Skin epidermis (tissue), 12 donors: ENCODE data around the gene BFSP2.

ENCODE experiments used
- H3K27ac ChIP-seq, 21 experiments: fragments of 200-600 bp; sonication (generic) in 11 of 21; one replicate each; pipeline ENCODE4 v1.5.0; 2020; ENCODE audit warnings: mild to moderate bottlenecking in 3 of 21, inconsistent platforms in 2 of 21, moderate library complexity in 2 of 21
- H3K4me3 ChIP-seq, 7 experiments: fragments of 200-600 bp; sonication (generic) in 2 of 7; one replicate each; pipeline ENCODE4 v1.5.0; 2020; ENCODE audit warnings: inconsistent platforms in 2 of 7, mild to moderate bottlenecking in 2 of 7, moderate library complexity in 1 of 7

Gene BFSP2

DNA sequence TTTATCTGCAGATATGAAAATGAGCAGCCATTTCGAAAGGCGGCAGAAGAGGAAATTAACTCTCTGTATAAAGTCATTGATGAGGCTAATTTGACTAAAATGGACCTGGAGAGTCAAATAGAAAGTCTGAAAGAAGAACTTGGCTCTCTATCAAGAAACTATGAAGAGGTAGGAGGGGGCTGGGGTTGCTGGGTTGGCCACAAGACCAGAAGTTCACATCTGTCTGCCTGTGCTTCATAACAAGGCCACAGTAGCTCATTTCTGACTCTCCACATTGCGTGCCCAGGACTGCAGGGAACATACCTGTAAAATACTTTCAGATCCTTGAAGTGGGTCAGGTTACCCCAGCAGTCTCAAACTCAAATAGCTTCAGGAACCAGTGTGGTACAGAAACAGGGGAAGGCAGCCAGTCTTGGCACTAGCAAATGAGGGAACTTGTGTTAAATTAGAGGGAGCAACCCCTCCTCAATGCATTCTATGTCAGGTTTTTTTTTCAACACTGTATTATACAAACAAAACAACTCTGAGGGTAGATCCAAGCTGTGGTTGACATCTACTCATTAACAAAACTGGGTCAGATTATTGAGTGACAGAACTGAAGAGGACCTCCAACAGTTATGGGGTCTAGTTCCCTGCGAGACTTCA is 48.7 kb downstream of the BFSP2 start:
- H3K4me3 ChIP-seq: no peak overlapping the region
- H3K27ac ChIP-seq: peak overlapping the region in 5 of 21 experiments; percentile 30 to 80 (median 58)

DNA sequence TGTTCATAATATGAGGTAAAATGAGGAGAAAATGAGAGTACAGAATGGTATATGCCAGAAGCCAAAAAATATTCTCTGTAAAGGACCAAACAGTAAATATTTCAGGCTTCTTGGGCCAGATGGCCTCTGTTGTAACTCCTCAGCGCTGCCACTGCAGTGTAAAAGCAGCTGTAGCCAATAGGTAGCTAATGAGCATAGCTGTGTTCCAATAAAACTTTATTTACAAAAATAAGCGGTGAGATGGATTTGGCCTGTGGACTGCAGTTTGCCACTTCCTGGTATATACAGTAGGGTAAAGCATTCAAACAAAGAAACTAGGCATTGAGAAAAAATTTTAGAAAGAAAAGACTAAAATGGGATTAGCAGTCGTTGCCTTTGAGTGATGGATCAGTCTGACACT is 51.5 kb downstream of the BFSP2 start:
- Histone ChIP-seq H3K4me3 (no peak overlapping the region), H3K27ac (no peak overlapping the region)

DNA sequence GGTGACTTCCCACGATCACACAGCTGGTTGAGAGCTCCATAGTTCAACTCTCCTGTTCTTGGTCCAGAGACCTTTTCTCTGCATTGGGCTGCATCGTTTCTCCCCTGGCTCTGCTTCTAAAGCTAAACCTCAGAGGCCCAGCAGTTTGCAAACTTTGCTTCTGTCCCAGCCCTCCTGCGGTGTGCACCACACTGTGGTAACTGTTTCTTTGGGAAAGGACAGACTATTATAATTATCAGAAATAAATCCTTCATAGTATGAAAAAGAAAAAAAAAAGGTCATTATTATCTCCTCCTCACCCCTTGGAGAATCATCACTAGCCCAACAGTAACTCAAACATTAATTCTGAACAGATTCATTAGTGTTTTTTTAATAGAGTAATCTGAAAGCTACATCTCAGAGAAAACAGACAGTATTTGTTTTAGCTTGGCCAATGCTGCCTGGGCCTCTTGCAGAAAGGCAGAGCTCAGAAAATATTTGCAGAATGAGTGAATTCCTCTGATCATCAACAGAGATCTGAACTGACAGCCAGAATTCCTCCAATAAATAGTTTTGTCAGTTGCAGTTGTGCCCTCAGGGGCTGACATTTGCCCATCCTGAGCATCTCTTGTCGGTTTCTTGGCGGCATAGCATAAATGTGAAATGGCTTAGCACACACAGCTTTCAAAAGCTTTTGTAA is 52.9 kb downstream of the BFSP2 start:
- H3K27ac ChIP-seq: peak overlapping the region in 1 of 21 experiments; percentile 24
- H3K4me3 ChIP-seq: no peak overlapping the region

DNA sequence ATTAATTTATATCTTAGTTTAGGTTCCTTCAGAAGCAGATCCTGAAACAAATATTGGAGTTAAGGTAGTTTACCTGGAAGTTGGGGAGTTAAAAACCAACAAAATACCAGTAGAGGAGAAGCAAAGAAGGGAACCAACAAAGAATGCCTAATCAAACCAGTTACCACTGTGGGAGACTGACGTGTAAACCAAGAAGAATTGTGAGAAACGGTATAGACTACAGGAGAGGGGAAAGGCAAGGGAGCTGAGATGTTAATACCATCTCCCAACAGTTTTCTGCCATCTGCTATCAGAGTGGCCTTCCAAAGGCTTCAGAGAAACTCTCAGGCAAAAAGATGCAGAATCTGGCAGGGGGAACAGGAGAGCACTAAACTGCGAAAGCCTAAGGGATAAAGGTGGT is 53.5 kb downstream of the BFSP2 start:
- Histone ChIP-seq H3K4me3 (no peak overlapping the region), H3K27ac (no peak overlapping the region)

DNA sequence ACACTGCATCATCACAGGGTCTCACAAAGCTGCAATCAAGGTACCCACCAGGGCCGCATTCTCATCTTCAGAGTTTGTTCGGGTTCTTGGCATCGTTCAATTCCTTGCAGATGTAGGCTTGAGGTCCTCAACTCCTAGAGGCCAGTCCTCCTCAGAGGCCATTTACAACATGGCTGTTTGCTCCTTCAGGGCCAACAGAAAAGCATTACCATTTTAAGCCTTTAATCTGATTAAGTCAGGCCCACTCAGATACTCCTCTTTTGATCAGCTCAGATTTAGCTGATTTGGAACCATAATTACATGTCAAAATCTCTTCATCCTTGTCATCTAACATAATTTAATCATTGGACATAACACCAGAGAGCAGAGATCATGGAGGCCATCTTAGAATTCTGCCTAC is 55.4 kb downstream of the BFSP2 start:
- no peak overlapping the region for H3K4me3 ChIP-seq

DNA sequence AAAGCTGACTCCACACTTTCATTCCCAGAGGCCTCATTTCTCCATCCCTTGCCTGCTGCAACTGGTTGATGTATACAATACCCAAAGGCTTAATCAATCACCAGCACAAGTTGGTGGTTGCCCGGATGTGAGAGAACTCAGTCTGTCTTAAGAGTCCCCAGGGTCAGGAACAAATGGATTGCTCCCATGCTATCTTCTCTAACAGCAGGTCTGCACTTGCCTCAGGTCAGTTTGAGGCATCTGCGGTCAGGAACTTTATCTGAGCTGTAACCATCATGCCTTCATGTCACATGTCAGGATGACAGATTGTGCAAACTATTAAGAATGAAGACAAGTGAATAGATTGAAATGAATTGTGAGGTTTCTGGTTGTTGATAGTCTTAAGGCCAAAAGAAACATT is 56.1 kb downstream of the BFSP2 start:
- no peak overlapping the region for H3K27ac ChIP-seq
- no peak overlapping the region for H3K4me3 ChIP-seq

More for the DNA sequence above, 55.4 kb downstream of the BFSP2 start:
- no peak overlapping the region for H3K27ac ChIP-seq

DNA sequence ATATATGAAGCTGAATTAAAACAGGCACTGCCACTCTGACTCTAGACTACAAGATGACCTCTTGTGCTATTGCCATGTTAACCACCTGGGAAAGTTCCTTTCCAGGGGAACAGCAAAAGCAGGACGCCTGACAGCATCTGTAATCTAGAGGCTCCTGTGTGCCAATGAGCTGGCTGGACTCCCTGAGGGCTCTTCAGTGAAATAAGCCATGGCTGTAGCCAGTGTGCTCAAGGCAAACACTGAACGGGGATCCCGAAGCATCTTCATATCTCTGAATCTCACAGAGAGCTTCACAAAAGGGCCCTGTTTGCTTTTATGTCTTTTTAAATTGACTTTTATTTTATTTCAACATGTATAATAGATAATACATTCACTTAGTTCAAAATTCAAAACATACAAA is 57.2 kb downstream of the BFSP2 start:
- H3K4me3 ChIP-seq: no peak overlapping the region
- no peak overlapping the region for H3K27ac ChIP-seq

DNA sequence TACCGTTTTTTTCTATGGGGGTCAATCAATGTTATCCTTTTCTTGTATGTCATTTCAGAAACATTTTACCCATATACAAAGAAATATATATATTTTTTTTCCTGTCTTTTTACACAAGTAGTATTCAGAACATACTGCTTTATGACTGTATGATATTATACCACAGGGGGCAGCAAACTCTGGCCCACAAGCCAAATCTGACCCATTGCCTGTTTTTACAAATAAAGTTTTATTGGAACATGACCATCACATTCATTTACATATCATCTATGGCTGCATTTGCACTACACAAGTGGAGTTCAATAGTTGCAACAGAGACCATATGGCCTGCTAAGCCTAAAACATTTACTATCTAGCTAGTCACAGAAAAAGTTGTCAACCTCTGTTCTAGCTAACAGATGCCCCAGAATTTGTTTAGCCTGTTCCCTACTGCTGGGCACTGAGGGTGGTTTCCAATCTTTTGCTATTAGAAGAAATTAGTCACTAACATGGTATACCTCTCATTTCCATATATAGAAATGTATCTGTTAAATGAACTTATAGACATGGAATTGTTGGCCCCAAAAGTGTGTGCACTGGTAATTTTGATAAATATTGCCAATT is 57.7 kb downstream of the BFSP2 start:
- Histone ChIP-seq H3K4me3 (no peak overlapping the region), H3K27ac (no peak overlapping the region)

DNA sequence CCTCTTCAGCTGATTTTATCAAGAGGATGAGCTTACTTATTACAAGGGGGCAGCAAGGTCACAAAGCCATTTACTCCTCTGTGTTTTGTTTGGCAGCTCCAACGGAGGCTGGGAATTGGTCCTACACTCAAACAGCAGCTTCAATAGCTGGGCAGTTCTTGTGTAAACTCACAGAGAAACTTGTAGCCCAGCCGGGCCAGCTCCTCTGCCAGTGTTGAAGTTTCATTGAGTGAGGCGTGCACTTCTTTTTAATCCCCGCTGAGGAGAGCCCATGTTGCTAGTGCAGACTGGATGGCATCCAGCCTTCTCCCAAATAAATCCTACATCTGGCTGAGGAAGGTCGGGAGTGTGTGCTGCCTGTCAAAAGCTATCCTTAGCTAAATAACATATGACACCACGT is 59.5 kb downstream of the BFSP2 start:
- H3K27ac ChIP-seq: peak overlapping the region in 1 of 21 experiments; percentile 21

DNA sequence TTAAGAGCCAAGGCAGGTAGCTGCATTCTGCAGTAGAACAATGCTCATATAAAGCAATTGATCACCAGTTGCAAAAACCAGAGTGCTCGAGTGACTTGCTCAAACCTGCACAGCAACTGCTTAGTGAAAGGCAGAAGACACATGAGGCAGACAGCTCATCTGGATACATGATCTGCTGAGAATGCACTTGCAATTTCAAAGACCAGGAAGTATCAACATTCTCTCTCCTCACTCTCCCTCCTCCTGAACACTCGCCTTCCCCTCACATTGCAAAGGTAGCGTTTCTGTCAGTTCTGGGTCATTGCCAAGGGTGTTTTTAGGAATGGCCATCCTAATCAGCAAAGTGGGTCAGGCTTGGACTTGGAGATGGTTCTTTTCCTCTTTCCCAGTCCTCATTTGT is 61.0 kb downstream of the BFSP2 start:
- no peak overlapping the region for H3K4me3 ChIP-seq
- H3K27ac ChIP-seq: peak overlapping the region in 5 of 21 experiments; percentile 15 to 53 (median 43)

More for the DNA sequence above, 59.5 kb downstream of the BFSP2 start:
- H3K4me3 ChIP-seq: no peak overlapping the region

DNA sequence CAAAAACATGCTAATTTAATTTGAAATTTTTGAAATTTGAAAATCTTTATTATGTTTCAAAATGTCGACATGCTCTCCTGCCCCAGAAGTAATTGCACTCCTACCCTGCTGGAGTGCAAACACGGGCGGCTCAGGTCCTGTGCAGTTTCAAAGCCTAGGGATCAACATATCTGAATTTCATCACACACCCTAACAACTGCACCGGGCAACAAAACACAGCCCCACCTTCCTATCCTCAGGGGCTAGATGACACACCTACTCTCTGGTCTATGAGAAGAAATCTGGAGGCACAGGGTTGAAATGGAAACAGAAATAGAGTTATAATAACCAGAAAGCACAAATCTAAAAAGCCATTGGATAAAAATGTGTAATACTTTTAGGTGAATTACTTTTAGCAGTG is 61.4 kb downstream of the BFSP2 start:
- Histone ChIP-seq H3K4me3 (no peak overlapping the region), H3K27ac (peak overlapping the region in 5 of 21 experiments; percentile 37 to 54 (median 48))

DNA sequence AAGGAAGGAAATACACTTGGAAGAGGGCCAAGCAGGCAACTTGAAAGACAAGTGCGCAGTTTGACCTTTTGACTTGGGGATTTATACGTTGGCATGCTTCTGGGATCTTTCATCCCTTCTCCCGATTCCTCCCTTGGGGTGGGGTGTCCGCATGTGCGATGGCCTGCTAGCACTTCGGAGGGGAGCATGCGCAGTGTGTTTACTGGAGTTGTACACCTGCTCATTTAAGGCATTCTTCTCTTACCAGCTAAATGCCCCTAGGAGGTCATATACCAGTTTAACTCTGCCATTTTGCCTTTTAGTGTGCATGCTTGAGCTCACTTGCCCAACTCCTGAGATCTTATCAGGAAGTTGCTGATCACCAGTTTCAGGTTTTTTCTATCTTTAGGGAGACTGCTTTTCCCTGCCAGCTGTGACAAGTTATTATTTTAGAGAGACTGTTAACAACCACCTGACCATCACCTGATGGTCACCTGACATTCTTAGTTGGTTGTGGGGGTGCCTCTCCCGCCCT is 63.5 kb downstream of the BFSP2 start:
- Histone ChIP-seq H3K27ac (no peak overlapping the region), H3K4me3 (no peak overlapping the region)

DNA sequence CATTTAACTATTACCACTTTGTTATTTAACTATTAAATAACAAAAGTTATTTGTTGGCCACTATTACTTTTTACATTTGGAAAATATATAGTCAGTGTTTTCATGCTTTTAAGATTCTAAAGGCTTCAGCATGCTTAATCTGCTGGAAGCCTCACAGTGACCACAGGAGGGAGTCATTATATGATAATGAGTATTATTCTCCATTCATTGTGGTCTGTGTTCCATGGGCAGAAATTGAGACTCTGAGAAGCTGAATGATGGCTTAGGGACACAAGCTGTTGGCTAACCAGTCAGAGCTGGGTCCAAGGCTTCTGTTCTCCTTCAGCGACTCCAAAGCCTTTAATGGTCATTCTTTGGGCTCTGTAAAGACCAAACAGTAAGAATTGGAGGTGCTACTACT is 64.7 kb downstream of the BFSP2 start:
- Histone ChIP-seq H3K27ac (no peak overlapping the region), H3K4me3 (no peak overlapping the region)

DNA sequence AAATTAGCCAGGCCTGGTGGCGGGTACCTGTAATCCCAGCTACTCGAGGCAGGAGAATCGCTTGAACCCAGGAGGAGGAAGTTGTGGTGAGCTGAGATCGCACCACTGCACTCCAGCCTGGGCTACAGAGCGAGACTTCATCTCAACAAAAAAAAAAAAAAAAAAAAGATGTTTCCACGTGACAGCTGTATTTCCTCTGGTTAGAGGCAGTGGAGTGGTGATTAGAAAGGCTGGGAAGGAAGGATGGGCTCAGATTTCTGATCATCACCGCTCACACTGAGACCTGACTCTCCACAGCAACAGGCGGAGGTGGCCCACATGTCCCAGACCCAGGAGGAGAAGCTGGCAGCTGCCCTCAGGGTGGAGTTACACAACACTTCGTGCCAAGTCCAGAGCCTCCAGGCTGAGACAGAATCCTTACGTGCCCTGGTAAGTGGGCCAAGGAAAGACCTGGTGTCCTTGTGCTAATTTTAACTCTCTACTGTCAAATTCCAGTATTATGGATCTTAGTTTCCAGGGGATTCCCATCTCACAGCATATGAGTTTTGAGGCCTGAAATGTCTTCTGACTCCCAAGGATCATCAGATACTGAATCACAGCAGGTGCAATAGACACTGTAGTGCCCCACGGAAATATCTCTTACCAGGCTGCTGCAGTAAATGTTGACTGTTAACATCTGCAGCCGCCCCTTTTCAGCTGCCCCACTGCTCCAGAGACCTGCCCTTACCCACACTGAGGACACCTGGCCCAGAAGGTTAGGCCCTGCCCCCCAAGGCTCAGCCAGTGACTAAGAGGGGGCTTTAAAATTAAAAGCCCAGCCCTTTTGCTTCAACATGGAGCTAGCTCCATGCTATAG is 66.9 kb downstream of the BFSP2 start:
- Histone ChIP-seq H3K4me3 (no peak overlapping the region), H3K27ac (no peak overlapping the region)

DNA sequence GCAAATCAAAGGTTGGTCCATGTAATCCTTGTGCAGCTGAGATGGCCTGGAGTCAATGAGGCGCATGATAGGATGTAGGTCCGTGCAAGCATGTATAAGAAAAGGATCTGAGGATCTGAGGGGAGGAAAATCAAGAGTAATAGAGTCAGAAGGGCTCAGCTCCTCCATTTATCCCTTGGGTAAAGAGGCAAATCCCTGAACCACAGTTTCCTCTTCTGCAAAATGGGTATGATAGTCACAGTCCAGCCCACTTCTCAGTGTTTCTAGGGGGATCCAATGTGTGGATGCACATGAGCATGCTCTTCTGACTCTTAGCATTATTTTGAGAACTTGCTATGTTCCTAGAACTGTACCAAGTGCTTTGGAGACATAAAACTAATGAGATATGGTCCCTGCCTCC is 67.9 kb downstream of the BFSP2 start:
- no peak overlapping the region for H3K4me3 ChIP-seq
- no peak overlapping the region for H3K27ac ChIP-seq

DNA sequence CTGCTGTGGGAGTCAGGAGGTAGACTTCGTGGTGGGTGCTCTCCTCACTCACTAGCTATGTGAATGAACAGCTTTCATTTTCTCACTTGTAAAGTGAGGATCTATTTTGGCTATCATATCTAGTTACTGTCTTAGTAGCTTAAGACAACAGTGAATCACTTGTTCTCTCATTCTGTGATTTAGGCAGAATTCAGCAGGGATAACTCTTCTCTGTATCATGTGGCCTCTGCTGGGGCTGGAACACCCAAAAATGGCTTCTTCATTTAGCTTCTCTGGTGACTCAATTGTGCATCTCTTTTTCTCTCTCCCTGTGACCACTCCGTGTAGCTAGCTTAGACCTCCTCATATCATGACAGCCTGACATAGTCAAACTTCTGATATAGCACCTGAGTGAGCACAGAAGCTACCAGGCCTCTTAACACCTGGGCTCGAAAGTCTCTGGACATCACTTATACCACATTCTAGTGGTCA is 68.4 kb downstream of the BFSP2 start:
- no peak overlapping the region for H3K4me3 ChIP-seq
- H3K27ac ChIP-seq: no peak overlapping the region

DNA sequence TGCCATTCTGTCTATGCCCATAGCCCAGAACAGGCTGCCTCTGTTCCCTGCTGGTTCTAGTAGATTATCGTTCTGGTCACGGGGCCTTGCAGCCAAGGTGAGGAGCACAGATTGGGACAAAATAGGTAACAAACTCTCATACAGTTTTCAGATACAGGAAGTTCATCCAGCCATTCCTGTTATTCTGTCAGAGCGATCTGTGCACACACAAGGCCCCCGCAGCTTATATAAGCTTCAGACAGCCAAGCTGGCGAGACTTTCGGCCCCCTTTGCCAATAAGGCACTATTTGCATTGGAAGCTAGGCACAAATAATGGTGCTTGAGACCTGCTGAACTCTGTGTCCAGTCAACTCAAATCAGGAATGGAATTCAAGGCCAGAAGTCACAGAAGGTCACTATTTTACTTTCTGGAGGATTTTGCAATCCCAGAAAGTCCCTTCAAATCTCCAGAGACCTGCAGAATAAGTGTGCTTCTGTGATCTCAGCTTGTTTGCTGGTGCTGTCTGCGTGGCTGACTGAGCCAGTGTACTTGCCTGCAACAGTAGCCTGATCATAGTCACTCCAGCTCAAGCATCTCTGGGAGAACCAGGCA is 69.4 kb downstream of the BFSP2 start:
- Histone ChIP-seq H3K4me3 (no peak overlapping the region), H3K27ac (no peak overlapping the region)

DNA sequence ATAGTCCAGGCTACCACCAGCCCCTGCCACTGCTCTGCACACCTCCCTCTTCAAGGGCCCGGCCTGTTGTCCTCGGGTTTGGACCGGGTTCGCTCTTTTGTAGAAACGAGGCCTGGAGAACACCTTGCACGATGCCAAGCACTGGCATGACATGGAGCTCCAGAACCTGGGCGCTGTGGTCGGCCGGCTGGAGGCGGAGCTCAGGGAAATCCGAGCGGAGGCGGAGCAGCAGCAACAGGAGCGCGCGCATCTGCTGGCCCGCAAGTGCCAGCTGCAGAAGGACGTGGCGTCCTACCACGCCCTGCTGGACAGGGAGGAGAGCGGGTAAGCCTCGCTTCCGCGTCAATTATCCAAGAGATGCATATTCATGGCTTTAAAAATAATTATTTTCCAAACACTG is 72.4 kb downstream of the BFSP2 start:
- no peak overlapping the region for H3K27ac ChIP-seq
- peak overlapping the region in 1 of 7 experiments; percentile 9 for H3K4me3 ChIP-seq

DNA sequence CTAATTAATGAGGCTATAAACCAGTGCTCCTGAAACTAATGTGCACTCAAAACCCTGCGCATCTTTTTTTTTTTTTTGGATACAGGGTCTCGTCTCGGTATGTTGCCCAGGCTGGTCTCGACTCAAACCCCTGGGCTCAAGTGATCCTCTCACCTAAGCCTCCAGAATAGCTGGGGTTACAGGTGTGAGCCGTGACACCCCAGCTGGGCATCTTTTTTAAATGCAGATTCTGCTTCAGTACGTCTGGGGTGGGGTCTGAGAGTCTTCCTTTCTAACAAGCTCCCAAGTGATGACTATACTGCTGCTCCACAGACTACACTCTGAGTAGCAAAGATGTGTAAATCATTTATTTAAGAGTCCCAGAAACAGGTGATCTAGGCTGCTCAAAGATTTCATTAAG is 73.0 kb downstream of the BFSP2 start:
- H3K4me3 ChIP-seq: no peak overlapping the region

More for the DNA sequence above, 73.0 kb downstream of the BFSP2 start:
- H3K27ac ChIP-seq: no peak overlapping the region
